KMS-11 (cell line): ENCODE measurements around the gene HRC.

Experiments
- H2AFZ ChIP-seq: fragments of 200-600 bp; sonication (generic); 2 replicates; pipeline ENCODE4 v1.6.1; 2016; ENCODE audit warnings: antibody characterized with exemption, mixed run types, low read depth
- H3K27ac ChIP-seq: fragments of 200-600 bp; sonication (generic); 2 replicates; pipeline ENCODE4 v1.6.1; 2016; ENCODE audit warnings: mild to moderate bottlenecking, mixed run types
- H3K27me3 ChIP-seq: fragments of 200-600 bp; sonication (generic); 2 replicates; pipeline ENCODE4 v1.6.1; 2017; ENCODE audit warnings: mild to moderate bottlenecking, low read depth, mixed run types, moderate library complexity; ENCODE audit not compliant: insufficient read depth
- H3K36me3 ChIP-seq: fragments of 200-600 bp; sonication (generic); 2 replicates; pipeline ENCODE4 v1.6.1; 2017; ENCODE audit warnings: mild to moderate bottlenecking, mixed run types; ENCODE audit not compliant: insufficient read depth
- H3K4me1 ChIP-seq: fragments of 200-600 bp; sonication (generic); 2 replicates; pipeline ENCODE4 v1.6.1; 2016; ENCODE audit warnings: mild to moderate bottlenecking, low read depth, mixed run types; ENCODE audit not compliant: poor library complexity, severe bottlenecking
- H3K4me2 ChIP-seq: fragments of 200-600 bp; sonication (generic); 2 replicates; pipeline ENCODE4 v1.7.0; 2016; ENCODE audit warnings: mild to moderate bottlenecking, mixed run types
- H3K4me3 ChIP-seq: fragments of 200-600 bp; sonication (generic); IDR thresholded peaks from 2 replicates; pipeline ENCODE4 v1.6.1; 2017; ENCODE audit warnings: low read depth, low read length, mixed read lengths; ENCODE audit not compliant: insufficient read depth
- H3K79me2 ChIP-seq: fragments of 200-600 bp; sonication (generic); 2 replicates; pipeline ENCODE4 v1.6.1; 2016; ENCODE audit warnings: low read depth, mixed run types; ENCODE audit not compliant: insufficient read depth
- H3K9ac ChIP-seq: fragments of 200-600 bp; sonication (generic); 2 replicates; pipeline ENCODE4 v1.6.1; 2016; ENCODE audit warnings: mild to moderate bottlenecking, mixed run types
- H4K20me1 ChIP-seq: fragments of 200-600 bp; sonication (generic); 2 replicates; pipeline ENCODE4 v1.6.1; 2016; ENCODE audit warnings: mild to moderate bottlenecking, mixed run types; ENCODE audit not compliant: insufficient read depth
- TF ChIP-seq, protein P1 (sequence below): fragments of 200-600 bp; sonication (generic); conservative IDR thresholded peaks from 2 replicates; pipeline ENCODE4 v1.6.1; 2017; ENCODE audit warnings: low read depth, mild to moderate bottlenecking, antibody characterized with exemption, low read length, moderate library complexity, mixed read lengths

Gene HRC

DNA sequence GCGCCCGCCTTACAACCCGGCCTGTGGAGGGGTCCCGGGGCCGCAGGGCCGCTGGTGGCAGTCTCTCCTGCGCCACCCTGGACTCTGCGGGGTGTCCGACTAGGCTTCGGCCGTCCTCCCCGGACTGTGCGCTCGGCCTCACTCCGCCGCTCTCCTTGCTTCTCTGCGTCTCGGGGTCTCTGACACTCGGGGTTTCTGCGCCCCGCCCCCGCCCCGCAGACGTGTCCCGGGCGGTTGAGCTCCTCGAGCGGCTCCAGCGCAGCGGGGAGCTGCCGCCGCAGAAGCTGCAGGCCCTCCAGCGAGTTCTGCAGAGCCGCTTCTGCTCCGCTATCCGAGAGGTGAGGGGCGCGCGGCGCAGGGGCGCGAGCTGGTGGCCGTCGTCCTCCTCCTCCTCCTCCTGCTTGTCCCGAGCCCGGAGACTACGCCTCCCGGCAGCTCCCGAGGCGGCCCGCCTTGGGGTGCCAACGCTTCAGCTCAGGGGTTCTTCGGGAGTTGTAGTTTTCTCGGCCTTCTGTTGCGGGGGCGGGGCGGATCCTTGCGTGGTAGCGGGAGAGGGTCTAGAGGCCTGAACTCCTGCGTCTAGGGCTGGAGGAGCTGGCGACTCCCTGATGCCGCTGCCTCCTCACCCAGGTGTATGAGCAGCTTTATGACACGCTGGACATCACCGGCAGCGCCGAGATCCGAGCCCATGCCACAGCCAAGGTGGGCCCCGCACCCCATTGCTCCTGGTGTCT lies 40.4 kb downstream of the HRC start:
- no peak overlapping the region for H3K4me3 ChIP-seq
- H3K4me2 ChIP-seq: 0 out of 2 replicates have a peak overlapping the region, but pooled peaks have one; percentile 49
- H3K79me2 ChIP-seq: no peaks in the 10 kb centered on the region
- H3K36me3 ChIP-seq: no peaks in the 10 kb centered on the region
- H4K20me1 ChIP-seq: no peaks in the 10 kb centered on the region
- H3K9ac ChIP-seq: no peak overlapping the region
- H3K4me1 ChIP-seq: peaks cover 18% of the 10 kb centered on the region
- H3K27me3 ChIP-seq: peaks cover 3% of the 10 kb centered on the region
- H3K27ac ChIP-seq: no peak overlapping the region
- peak overlapping the region; percentile 99 for H2AFZ ChIP-seq
- TF ChIP-seq, protein P1, sequence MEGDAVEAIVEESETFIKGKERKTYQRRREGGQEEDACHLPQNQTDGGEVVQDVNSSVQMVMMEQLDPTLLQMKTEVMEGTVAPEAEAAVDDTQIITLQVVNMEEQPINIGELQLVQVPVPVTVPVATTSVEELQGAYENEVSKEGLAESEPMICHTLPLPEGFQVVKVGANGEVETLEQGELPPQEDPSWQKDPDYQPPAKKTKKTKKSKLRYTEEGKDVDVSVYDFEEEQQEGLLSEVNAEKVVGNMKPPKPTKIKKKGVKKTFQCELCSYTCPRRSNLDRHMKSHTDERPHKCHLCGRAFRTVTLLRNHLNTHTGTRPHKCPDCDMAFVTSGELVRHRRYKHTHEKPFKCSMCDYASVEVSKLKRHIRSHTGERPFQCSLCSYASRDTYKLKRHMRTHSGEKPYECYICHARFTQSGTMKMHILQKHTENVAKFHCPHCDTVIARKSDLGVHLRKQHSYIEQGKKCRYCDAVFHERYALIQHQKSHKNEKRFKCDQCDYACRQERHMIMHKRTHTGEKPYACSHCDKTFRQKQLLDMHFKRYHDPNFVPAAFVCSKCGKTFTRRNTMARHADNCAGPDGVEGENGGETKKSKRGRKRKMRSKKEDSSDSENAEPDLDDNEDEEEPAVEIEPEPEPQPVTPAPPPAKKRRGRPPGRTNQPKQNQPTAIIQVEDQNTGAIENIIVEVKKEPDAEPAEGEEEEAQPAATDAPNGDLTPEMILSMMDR: no peak

DNA sequence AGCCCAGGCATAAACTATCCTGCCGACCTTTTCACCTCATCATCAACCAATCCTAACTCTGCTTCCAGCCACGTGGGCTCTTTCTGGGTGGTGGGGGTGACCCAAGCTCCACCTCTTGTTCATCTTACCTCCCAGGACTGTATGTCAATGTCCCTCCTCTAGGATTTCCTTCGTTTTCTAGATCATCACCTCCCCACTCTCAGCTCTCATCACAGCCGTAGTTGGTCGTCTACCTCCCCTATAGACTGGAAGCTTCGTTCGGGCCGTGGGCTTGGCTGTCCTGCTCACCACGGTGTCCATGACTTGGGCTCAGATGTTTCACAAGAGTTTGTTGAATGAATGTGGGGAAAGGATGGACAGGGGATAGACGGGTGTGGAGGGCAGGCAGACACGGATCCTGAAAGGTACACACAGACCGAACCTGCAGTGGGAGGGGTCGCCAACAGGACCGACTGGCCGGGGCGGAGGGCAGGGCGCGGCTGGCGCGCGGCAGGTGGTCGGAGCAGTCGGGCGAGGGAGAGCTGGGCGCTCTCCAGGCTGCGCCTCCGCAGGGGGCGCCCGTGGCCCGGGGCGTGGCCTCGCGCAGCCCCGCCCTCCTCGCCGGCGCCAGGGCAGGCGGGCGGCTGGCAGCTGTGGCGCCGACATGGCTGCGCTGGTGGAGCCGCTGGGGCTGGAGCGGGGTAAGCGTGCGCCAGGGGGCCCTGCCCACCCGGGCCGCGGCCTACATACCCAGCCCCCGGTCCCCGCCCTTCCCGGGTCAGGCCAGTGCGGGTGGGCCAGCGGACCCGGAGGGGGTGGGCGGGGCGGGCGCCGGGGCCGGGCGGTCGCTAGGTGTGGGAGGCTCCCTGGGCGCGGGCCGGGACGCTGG lies 41.2 kb downstream of the HRC start, which contains the start of gene LIN7B:
Gene LIN7B, plus strand, starts transcription at position 609 of the 868 bp plus-strand sequence. Its CDS starts 35 bp downstream, at position 644.
- H3K27ac ChIP-seq: no peak within 1 kb of the TSS
- H3K27me3 ChIP-seq: no peaks in the 10 kb centered on the region
- H3K4me1 ChIP-seq: peaks cover 18% of the 10 kb centered on the region
- no peak within 1 kb of the TSS for H3K9ac ChIP-seq
- no peaks in the 10 kb centered on the region for H3K36me3 ChIP-seq
- H3K4me2 ChIP-seq: peak within 1 kb of the TSS; percentile 99
- H3K79me2 ChIP-seq: no peaks in the 10 kb centered on the region
- TF ChIP-seq, protein P1: peak; percentile 46; the same call in 1 of the 2 replicates
- H4K20me1 ChIP-seq: no peaks in the 10 kb centered on the region
- no peak within 1 kb of the TSS for H3K4me3 ChIP-seq
- peak within 1 kb of the TSS; percentile 99 for H2AFZ ChIP-seq

DNA sequence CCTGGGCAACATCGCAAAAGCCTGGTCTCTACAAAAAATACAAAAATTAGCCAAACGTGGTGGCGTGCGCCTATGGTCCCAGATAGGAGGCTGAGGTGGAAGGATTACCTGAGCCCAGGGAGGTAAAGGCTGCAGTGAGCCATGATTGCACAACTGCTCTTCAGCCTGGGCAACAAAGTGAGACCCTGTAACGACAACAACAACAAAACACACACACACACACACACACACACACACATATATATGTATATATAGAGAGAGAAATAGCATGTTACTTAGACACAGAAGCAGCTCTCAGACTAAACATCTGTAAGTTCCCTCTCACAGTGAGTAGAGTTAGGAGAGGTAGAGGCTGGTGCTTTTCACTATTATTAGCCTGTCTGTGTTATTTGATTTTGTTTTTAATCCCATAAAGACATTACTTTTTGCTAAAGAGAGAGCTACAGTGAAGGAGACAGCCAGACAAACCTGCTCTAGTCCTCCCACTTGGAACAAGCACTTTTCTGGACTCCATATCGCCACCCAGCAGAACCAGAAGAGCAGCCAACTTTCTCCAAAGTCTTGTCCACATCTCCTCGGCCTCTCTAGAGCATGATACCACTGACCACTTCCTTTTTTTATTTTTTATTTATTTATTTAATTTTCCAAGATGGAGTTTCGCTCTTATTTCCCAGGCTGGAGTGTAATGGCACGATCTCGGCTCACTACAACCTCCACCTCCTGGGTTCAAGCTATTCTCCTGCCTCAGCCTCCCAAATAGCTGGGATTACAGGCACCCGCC lies 43.8 kb downstream of the HRC start:
- no peak overlapping the region for H3K4me2 ChIP-seq
- no peaks in the 10 kb centered on the region for H4K20me1 ChIP-seq
- H3K36me3 ChIP-seq: no peaks in the 10 kb centered on the region
- peaks cover 10% of the 10 kb centered on the region for H3K4me1 ChIP-seq
- TF ChIP-seq, protein P1: no peak
- H3K9ac ChIP-seq: no peak overlapping the region
- no peak overlapping the region for H3K27ac ChIP-seq
- H3K79me2 ChIP-seq: no peaks in the 10 kb centered on the region
- no peaks in the 10 kb centered on the region for H3K27me3 ChIP-seq
- no peak overlapping the region for H2AFZ ChIP-seq
- H3K4me3 ChIP-seq: no peak overlapping the region

DNA sequence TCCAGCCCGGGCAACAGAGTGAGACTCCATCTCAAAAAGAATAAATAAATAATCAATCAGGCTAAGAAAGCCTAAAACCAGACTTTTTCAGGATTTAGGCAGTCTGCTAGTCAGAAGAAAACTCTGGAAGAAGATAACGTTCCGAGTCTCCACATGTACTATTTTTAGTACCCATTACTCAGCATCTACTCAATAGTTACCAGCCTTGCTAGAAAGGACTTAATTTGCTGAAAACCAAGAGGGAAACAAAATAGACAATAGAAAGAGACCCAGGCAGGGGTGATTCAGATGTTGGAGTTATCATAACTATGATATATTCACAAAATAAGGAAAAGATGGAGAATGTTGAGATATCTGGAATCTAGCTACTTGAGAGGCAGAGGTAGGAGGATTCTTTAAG lies 44.6 kb downstream of the HRC start:
- no peak overlapping the region for H3K27ac ChIP-seq
- no peaks in the 10 kb centered on the region for H3K27me3 ChIP-seq
- H3K9ac ChIP-seq: no peak overlapping the region
- H3K4me3 ChIP-seq: no peak overlapping the region
- H3K79me2 ChIP-seq: no peaks in the 10 kb centered on the region
- peaks cover 10% of the 10 kb centered on the region for H3K4me1 ChIP-seq
- no peak overlapping the region for H3K4me2 ChIP-seq
- no peaks in the 10 kb centered on the region for H4K20me1 ChIP-seq
- TF ChIP-seq, protein P1: no peak
- H3K36me3 ChIP-seq: no peaks in the 10 kb centered on the region; the same call in 1 of the 2 replicates
- no peak overlapping the region for H2AFZ ChIP-seq
